Sigmoid colon (tissue), 3 donors: Measurements from ENCODE around the gene DNAJC5.

Experiments
- CTCF ChIP-seq, 4 experiments: fragments of 450-650 bp in 3 of 4; fragments of 200-600 bp in 1 of 4; IDR thresholded peaks; one replicate each; pipeline ENCODE4 v1.5.1; 2016 to 2019; ENCODE audit warnings: antibody characterized with exemption in 4 of 4, mild to moderate bottlenecking in 3 of 4, moderate library complexity in 2 of 4
- POLR2A ChIP-seq, 2 donors: fragments of 450-650 bp; IDR thresholded peaks; one replicate each; pipeline ENCODE4 v1.6.1; 2016; ENCODE audit warnings: antibody characterized with exemption in 2 of 2, mild to moderate bottlenecking in 2 of 2, moderate library complexity in 2 of 2

GRCh38 chr20:63962426-63963347 lies 67.8 kb downstream of the DNAJC5 start:
- no peak for TF ChIP-seq CTCF (IDR thresholded peaks at IDR 0.05)
- TF ChIP-seq POLR2A (IDR thresholded peaks at IDR 0.05), result no peak
